H7 (cell line): ENCODE results near the gene DENND2C. TPM values are rescaled to one million over a fixed set of nuclear protein-coding genes. Genes with fewer than 3 reads are reported as not detected.

ENCODE experiments used
- DNase-seq: peaks from one replicate; pipeline ENCODE4 v3.0.0; 2012
- H3K27me3 ChIP-seq: 2 replicates; pipeline ENCODE4 v1.6.0; 2011; ENCODE audit warnings: mild to moderate bottlenecking, low read length; ENCODE audit not compliant: control insufficient read depth, insufficient read depth
- H3K36me3 ChIP-seq: replicated peaks from 2 replicates; pipeline ENCODE4 v1.5.1; 2011; ENCODE audit warnings: low read length; ENCODE audit not compliant: control insufficient read depth, insufficient read depth
- H3K4me3 ChIP-seq: 2 replicates; pipeline ENCODE4 v1.5.1; 2011; ENCODE audit warnings: low read depth, mild to moderate bottlenecking, control low read depth, low read length, moderate library complexity; ENCODE audit not compliant: insufficient read depth
- total RNA-seq: library from RNA; depleted of rRNA; stranded (reverse); fragments of >200 nt; shearing (Covaris generic); gene quantifications from 2 replicates; pipeline ENCODE4 v1.2.3, GENCODE V29; 2014

Gene DENND2C
- total RNA-seq, 1 experiment from 2014 or later = 2.1 TPM

- Histone ChIP-seq H3K27me3 (no peaks in the 10 kb centered on the region), H3K36me3 (no peaks in the 10 kb centered on the region), H3K4me3 (no peak overlapping the region)
- no peak for DNase-seq
These were observed 111.3 kb downstream of the DENND2C start for GRCh38 chr1:114558544-114558943.

GRCh38 chr1:114554577-114554976, 115.3 kb downstream of the DENND2C start:
- no peak for DNase-seq
- no peaks in the 10 kb centered on the region for H3K27me3 ChIP-seq
- no peaks in the 10 kb centered on the region for H3K36me3 ChIP-seq
- no peak overlapping the region for H3K4me3 ChIP-seq

GRCh38 chr1:114552106-114552639, 117.7 kb downstream of the DENND2C start:
- H3K36me3 ChIP-seq = no peaks in the 10 kb centered on the region
- DNase-seq = no peak
- no peaks in the 10 kb centered on the region for H3K27me3 ChIP-seq
- no peak overlapping the region for H3K4me3 ChIP-seq

GRCh38 chr1:114551400-114551799, 118.4 kb downstream of the DENND2C start:
- no peak overlapping the region for H3K4me3 ChIP-seq
- H3K27me3 ChIP-seq = no peaks in the 10 kb centered on the region
- no peaks in the 10 kb centered on the region for H3K36me3 ChIP-seq
- no peak for DNase-seq

- Histone ChIP-seq H3K4me3 (no peak overlapping the region), H3K27me3 (no peaks in the 10 kb centered on the region), H3K36me3 (no peaks in the 10 kb centered on the region)
- DNase-seq = no peak
These were observed 119.5 kb downstream of the DENND2C start for GRCh38 chr1:114550336-114550735.

GRCh38 chr1:114549137-114549536, 120.7 kb downstream of the DENND2C start:
- no peaks in the 10 kb centered on the region for H3K36me3 ChIP-seq
- DNase-seq = no peak
- H3K27me3 ChIP-seq = no peaks in the 10 kb centered on the region
- no peak overlapping the region for H3K4me3 ChIP-seq

- Histone ChIP-seq H3K4me3 (no peak overlapping the region), H3K36me3 (no peaks in the 10 kb centered on the region), H3K27me3 (no peaks in the 10 kb centered on the region)
- DNase-seq = no peak
These were observed 122.8 kb downstream of the DENND2C start for GRCh38 chr1:114547076-114547475.

- no peaks in the 10 kb centered on the region for H3K27me3 ChIP-seq
- no peaks in the 10 kb centered on the region for H3K36me3 ChIP-seq
- no peak for DNase-seq
- H3K4me3 ChIP-seq = no peak overlapping the region
These were observed 124.1 kb downstream of the DENND2C start for GRCh38 chr1:114545796-114546195.

- no peak for DNase-seq
- no peak overlapping the region for H3K4me3 ChIP-seq
- H3K27me3 ChIP-seq = no peaks in the 10 kb centered on the region
- H3K36me3 ChIP-seq = no peaks in the 10 kb centered on the region
These were observed 124.5 kb downstream of the DENND2C start for GRCh38 chr1:114545315-114545714.

- H3K4me3 ChIP-seq = no peak overlapping the region
- no peak for DNase-seq
These were observed 129.0 kb downstream of the DENND2C start for GRCh38 chr1:114540821-114541220.

GRCh38 chr1:114540272-114540671, 129.6 kb downstream of the DENND2C start:
- DNase-seq = no peak
- Histone ChIP-seq H3K36me3 (no peaks in the 10 kb centered on the region), H3K27me3 (no peaks in the 10 kb centered on the region), H3K4me3 (no peak overlapping the region)

More at GRCh38 chr1:114540821-114541220, 129.0 kb downstream of the DENND2C start:
- Histone ChIP-seq H3K36me3 (no peaks in the 10 kb centered on the region), H3K27me3 (no peaks in the 10 kb centered on the region)

- no peak for DNase-seq
- Histone ChIP-seq H3K36me3 (no peaks in the 10 kb centered on the region), H3K4me3 (no peak overlapping the region), H3K27me3 (no peaks in the 10 kb centered on the region)
These were observed 133.8 kb downstream of the DENND2C start for GRCh38 chr1:114536043-114536442.

- DNase-seq = no peak
- Histone ChIP-seq H3K4me3 (no peak overlapping the region), H3K27me3 (no peaks in the 10 kb centered on the region), H3K36me3 (no peaks in the 10 kb centered on the region)
These were observed 134.4 kb downstream of the DENND2C start for GRCh38 chr1:114535401-114535800.
